K562 (cell line): ENCODE measurements around the gene RHOF. TPM values are rescaled to one million over a fixed set of nuclear protein-coding genes. Genes with fewer than 3 reads are reported as not detected.
A peak's percentile ranks its signal among the peaks of the same experiment; 100 is the strongest.

Source experiments
- CBX5 ChIP-seq: IDR thresholded peaks from 2 replicates; pipeline ENCODE4 v1.6.1; 2014; ENCODE audit warnings: low read depth, borderline replicate concordance
- CC2D1A ChIP-seq: fragments of 450-650 bp; IDR thresholded peaks from 2 replicates; pipeline ENCODE4 v1.6.1; 2017; ENCODE audit warnings: mild to moderate bottlenecking
- CHAMP1 ChIP-seq: fragments of 450-650 bp; IDR thresholded peaks from 2 replicates; pipeline ENCODE4 v1.6.1; 2016; ENCODE audit warnings: mild to moderate bottlenecking
- CHD1 ChIP-seq: fragments of 200-600 bp; sonication (generic); IDR thresholded peaks from one replicate; pipeline ENCODE4 v1.6.1; 2012; ENCODE audit warnings: mild to moderate bottlenecking, moderate library complexity, low read length, inconsistent platforms
- FOXO4 ChIP-seq: fragments of 450-650 bp; formaldehyde crosslinking; IDR thresholded peaks from 2 replicates; pipeline ENCODE4 v1.4.0; 2020; ENCODE audit warnings: mild to moderate bottlenecking, moderate library complexity
- MLX ChIP-seq, 2 experiments: fragments of 450-650 bp in 1 of 2; sonication (generic) in 1 of 2; formaldehyde crosslinking; conservative IDR thresholded peaks; 2 replicates each; pipeline versions ENCODE4 v1.4.0 to v1.8.1; 2020 to 2022; ENCODE audit warnings: mild to moderate bottlenecking in 1 of 2, missing genetic modification reagents in 1 of 2
- MTF1 ChIP-seq: fragments of 250-450 bp; sonication (Bioruptor Pico); IDR thresholded peaks from 2 replicates; pipeline ENCODE4 v1.9.0; 2021; ENCODE audit warnings: moderate library complexity, mild to moderate bottlenecking, inconsistent platforms, borderline replicate concordance
- NCOA6 ChIP-seq: fragments of 450-650 bp; IDR thresholded peaks from 2 replicates; pipeline ENCODE4 v1.6.1; 2017; ENCODE audit warnings: mild to moderate bottlenecking
- PHF8 ChIP-seq: fragments of 200-600 bp; sonication (generic); IDR thresholded peaks from 2 replicates; pipeline ENCODE4 v1.6.1; 2012; ENCODE audit warnings: mixed run types, mild to moderate bottlenecking, inconsistent platforms, low read length, moderate library complexity, borderline replicate concordance
- POLR2G ChIP-seq: fragments of 200-400 bp; formaldehyde crosslinking; IDR thresholded peaks from 2 replicates; pipeline ENCODE4 v1.6.1; 2017; ENCODE audit warnings: low read depth, mild to moderate bottlenecking, antibody characterized with exemption, low read length, moderate library complexity
- SIN3A ChIP-seq, 2 experiments: fragments of 150-350 bp in 1 of 2; IDR thresholded peaks; 2 replicates each; pipeline ENCODE4 v1.6.1; 2011 to 2016; ENCODE audit warnings: borderline replicate concordance in 2 of 2, low read depth in 2 of 2, low read length in 2 of 2, mild to moderate bottlenecking in 2 of 2, moderate library complexity in 2 of 2; ENCODE audit not compliant: control insufficient read depth in 1 of 2
- SPI1 ChIP-seq: IDR thresholded peaks from 2 replicates; pipeline ENCODE4 v1.6.1; 2011; ENCODE audit warnings: low read depth, low read length, control low read depth, borderline replicate concordance
- SRSF3 ChIP-seq: fragments of 200-400 bp; formaldehyde crosslinking; IDR thresholded peaks from 2 replicates; pipeline ENCODE4 v1.6.1; 2016; ENCODE audit warnings: mild to moderate bottlenecking, low read length, moderate library complexity; ENCODE audit not compliant: insufficient read depth
- TSC22D4 ChIP-seq: fragments of 450-650 bp; IDR thresholded peaks from 2 replicates; pipeline ENCODE4 v1.6.1; 2016; ENCODE audit warnings: missing genetic modification characterization, missing biosample characterization, control low read depth
- UBTF ChIP-seq, 2 experiments: IDR thresholded peaks; 2 replicates each; pipeline ENCODE4 v1.6.1; 2012; ENCODE audit warnings: improper control_type of control experiment in 2 of 2, low read depth in 2 of 2, low read length in 2 of 2, borderline replicate concordance in 1 of 2
- VEZF1 ChIP-seq: fragments of 200-800 bp; sonication (Bioruptor generic); IDR thresholded peaks from 2 replicates; pipeline ENCODE4 v1.6.1; 2017; ENCODE audit warnings: missing genetic modification characterization, missing compliant biosample characterization
- ZNF668 ChIP-seq: fragments of 250-450 bp; sonication (Bioruptor Pico); IDR thresholded peaks from 2 replicates; pipeline ENCODE4 v1.8.0; 2022; ENCODE audit warnings: mild to moderate bottlenecking, inconsistent platforms
- polyA plus RNA-seq, 8 experiments: library from polyadenylated mRNA; depleted of rRNA in 4 of 8; stranded (reverse) in 5 of 8; unstranded in 3 of 8; fragments of >200 nt; fragmentation: Nextera tagmentation in 2 of 8; fragmentation: Illumina TruSeq in 1 of 8; extraction: Ambion mirVana in 2 of 8; extraction: Trizol in 1 of 8; gene quantifications; 2 replicates each; pipeline versions ENCODE4 v1.2.1 to v1.2.3, GENCODE V29; 2011 to 2014; ENCODE audit warnings: inconsistent platforms in 1 of 8, missing spikeins in 1 of 8
- total RNA-seq, 7 experiments: library from RNA; depleted of rRNA in 6 of 7; stranded (reverse); fragments of >200 nt in 6 of 7; fragmentation: Illumina TruSeq in 2 of 7; extraction: Trizol in 2 of 7; gene quantifications; 2 replicates each; pipeline versions ENCODE4 v1.2.1 to v1.2.3, GENCODE V29; 2011 to 2021; ENCODE audit warnings: low replicate concordance in 1 of 7

Gene RHOF
- total and polyA plus RNA-seq, 9 of the 15 experiments (the other 6 are each of a cell fraction or from before 2014, with no cell fraction given): 0.13 to 10.1 (median 4.0) TPM

- peak; percentile 61 for TF ChIP-seq VEZF1 (CRISPR knock-in tag)
- TF ChIP-seq CC2D1A: no peak
- TF ChIP-seq PHF8: peak; percentile 36; the same call in 1 of the 2 replicates
- peak; percentile 62 for TF ChIP-seq POLR2G
- TF ChIP-seq SRSF3: 0 out of 2 replicates have a peak, but pooled peaks have one; percentile 72
- peak; percentile 1 for TF ChIP-seq CHD1
- TF ChIP-seq NCOA6: no peak
- no peak for TF ChIP-seq CHAMP1
- no peak for TF ChIP-seq TSC22D4 (tag)
- no peak for TF ChIP-seq CBX5
- no peak for TF ChIP-seq FOXO4 (CRISPR knock-in tag)
- no peak for TF ChIP-seq SIN3A (IDR thresholded peaks at IDR 0.05; ENCODE audit: borderline replicate concordance in 2 of 2, control insufficient read depth in 1 of 2, low read depth in 2 of 2, low read length in 2 of 2)
- TF ChIP-seq MLX (CRISPR knock-in tag; conservative IDR thresholded peaks at IDR 0.05): no peak
- no peak for TF ChIP-seq MTF1
- no peak for TF ChIP-seq SPI1
- 0 out of 4 replicates have a peak, but pooled peaks of 1 of the 2 experiments have one; percentile 28 for TF ChIP-seq UBTF (IDR thresholded peaks at IDR 0.05; ENCODE audit: borderline replicate concordance in 1 of 2, low read depth in 2 of 2, low read length in 2 of 2)
- no peak for TF ChIP-seq ZNF668 (CRISPR knock-in tag)
These were observed 11.1 kb upstream of the RHOF start (continued) for GRCh38 chr12:121804417-121805111.
